Ishikawa (cell line): Measurements from ENCODE around the gene C11orf52.

Experiments
- EP300 ChIP-seq: IDR thresholded peaks from 2 replicates; pipeline ENCODE4 v1.6.1; 2012; ENCODE audit warnings: borderline replicate concordance
- NFIC ChIP-seq: IDR thresholded peaks from 2 replicates; pipeline ENCODE4 v1.6.1; 2012
- RAD21 ChIP-seq: IDR thresholded peaks from 2 replicates; pipeline ENCODE4 v1.6.1; 2012; ENCODE audit warnings: low read depth
- TAF1 ChIP-seq: IDR thresholded peaks from 2 replicates; pipeline ENCODE4 v1.6.1; 2012; ENCODE audit warnings: low read depth, mild to moderate bottlenecking
- TF ChIP-seq, protein P1 (sequence below): IDR thresholded peaks from 2 replicates; pipeline ENCODE4 v1.6.1; 2012; ENCODE audit warnings: low read depth, mild to moderate bottlenecking
- TF ChIP-seq, protein P2 (sequence below): IDR thresholded peaks from 2 replicates; pipeline ENCODE4 v1.6.1; 2012

DNA sequence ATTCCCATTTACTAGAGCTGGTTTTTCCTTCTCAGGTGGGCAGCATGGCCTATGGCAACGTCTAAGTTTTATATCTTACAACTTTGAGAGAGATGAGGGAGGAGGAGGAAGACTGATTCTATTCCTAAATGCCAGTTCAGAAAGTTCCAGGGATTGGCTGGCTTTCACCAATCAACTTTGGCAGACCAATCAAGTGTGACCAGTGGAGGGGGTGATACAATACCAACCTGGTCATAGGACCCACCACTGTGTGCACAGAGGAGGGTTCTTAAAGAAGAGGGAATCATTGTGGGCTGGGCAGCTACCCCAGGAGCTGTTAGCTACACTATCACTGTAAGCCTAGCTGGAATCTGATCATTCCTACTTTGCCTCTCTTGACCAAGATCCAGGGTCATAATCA, 26.5 kb downstream of the C11orf52 start:
- TF ChIP-seq NFIC (no peak), EP300 (no peak), RAD21 (no peak), TAF1 (no peak)
- TF ChIP-seq, protein P1, sequence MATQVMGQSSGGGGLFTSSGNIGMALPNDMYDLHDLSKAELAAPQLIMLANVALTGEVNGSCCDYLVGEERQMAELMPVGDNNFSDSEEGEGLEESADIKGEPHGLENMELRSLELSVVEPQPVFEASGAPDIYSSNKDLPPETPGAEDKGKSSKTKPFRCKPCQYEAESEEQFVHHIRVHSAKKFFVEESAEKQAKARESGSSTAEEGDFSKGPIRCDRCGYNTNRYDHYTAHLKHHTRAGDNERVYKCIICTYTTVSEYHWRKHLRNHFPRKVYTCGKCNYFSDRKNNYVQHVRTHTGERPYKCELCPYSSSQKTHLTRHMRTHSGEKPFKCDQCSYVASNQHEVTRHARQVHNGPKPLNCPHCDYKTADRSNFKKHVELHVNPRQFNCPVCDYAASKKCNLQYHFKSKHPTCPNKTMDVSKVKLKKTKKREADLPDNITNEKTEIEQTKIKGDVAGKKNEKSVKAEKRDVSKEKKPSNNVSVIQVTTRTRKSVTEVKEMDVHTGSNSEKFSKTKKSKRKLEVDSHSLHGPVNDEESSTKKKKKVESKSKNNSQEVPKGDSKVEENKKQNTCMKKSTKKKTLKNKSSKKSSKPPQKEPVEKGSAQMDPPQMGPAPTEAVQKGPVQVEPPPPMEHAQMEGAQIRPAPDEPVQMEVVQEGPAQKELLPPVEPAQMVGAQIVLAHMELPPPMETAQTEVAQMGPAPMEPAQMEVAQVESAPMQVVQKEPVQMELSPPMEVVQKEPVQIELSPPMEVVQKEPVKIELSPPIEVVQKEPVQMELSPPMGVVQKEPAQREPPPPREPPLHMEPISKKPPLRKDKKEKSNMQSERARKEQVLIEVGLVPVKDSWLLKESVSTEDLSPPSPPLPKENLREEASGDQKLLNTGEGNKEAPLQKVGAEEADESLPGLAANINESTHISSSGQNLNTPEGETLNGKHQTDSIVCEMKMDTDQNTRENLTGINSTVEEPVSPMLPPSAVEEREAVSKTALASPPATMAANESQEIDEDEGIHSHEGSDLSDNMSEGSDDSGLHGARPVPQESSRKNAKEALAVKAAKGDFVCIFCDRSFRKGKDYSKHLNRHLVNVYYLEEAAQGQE: no peak
- TF ChIP-seq, protein P2, sequence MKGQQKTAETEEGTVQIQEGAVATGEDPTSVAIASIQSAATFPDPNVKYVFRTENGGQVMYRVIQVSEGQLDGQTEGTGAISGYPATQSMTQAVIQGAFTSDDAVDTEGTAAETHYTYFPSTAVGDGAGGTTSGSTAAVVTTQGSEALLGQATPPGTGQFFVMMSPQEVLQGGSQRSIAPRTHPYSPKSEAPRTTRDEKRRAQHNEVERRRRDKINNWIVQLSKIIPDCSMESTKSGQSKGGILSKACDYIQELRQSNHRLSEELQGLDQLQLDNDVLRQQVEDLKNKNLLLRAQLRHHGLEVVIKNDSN: no peak
